Liver (tissue), 3 donors: Measurements from ENCODE around the gene ARMC9.

Experiments used
- ATF3 ChIP-seq: IDR thresholded peaks from 2 replicates; pipeline ENCODE4 v1.6.1; 2016; ENCODE audit warnings: antibody characterized with exemption
- CTCF ChIP-seq: fragments of 150-350 bp; IDR thresholded peaks from 2 replicates; pipeline ENCODE4 v1.5.1; 2017; ENCODE audit warnings: improper control_type of control experiment, low read depth, low read length; ENCODE audit not compliant: missing input control
- REST ChIP-seq: IDR thresholded peaks from 2 replicates; pipeline ENCODE4 v1.6.1; 2016; ENCODE audit warnings: antibody characterized with exemption, mild to moderate bottlenecking
- donor health status: healthy.
- donor health status: healthy.

- no peak for TF ChIP-seq REST
- TF ChIP-seq CTCF = no peak
- TF ChIP-seq ATF3 = no peak
Measured at GRCh38 chr2:231326404-231326803, 128.0 kb downstream of the ARMC9 start.
